Erythroblast (primary cell): ENCODE results near the gene NFE2L3.
"Not testable (repeated sequence)": the region's sequence is repeated elsewhere in the genome, so short reads cannot be mapped to it uniquely, and the experiment has no call there.

ENCODE experiments used
- DNase-seq, 2 experiments: peaks; one replicate each; lab custom pipeline; 2025; lab: John Stamatoyannopoulos, UW
- GATA1 ChIP-seq: IDR thresholded peaks from 2 replicates; pipeline ENCODE4 v1.6.1; 2011; ENCODE audit warnings: low read depth, mild to moderate bottlenecking, control low read depth, low read length, moderate library complexity
- POLR2A ChIP-seq: IDR thresholded peaks from 2 replicates; pipeline ENCODE4 v1.6.1; 2011; ENCODE audit warnings: mild to moderate bottlenecking, low read length

Gene NFE2L3

DNA sequence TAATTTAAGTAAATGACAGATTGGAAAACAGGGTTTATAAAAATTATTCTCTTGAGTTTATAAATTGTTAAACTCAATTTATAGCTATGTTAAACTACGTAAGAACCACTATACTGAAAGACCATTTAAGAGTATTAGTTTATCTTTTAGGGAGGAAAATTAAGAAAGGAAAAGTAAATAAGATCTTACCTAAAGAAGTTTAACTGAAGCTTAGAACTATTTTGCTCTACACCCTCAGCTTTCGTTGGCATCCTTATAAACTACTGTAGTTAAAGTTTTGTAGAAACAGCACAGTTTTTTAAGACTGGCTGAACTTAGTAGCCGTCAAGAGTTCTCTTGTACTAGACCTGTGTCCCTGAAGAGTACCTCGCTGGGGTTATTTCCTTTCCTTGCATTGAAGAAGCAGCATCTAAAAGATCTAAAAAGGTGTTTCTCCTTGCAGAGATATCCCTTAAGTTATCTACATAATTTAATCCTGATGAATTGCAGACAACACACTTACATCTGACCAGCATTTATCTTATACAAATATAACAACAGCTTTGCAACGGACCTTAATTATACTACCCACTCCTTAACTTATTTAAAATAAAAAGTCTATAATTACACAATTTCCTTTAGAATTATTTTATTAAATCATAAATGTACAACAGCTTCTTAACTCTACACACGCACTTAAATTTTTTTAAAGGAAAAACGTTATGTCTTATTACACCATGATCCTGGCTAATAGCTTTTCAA lies 39.4 kb downstream of the NFE2L3 start:
- no peak for DNase-seq
- TF ChIP-seq GATA1 (no peak), POLR2A (no peak)

DNA sequence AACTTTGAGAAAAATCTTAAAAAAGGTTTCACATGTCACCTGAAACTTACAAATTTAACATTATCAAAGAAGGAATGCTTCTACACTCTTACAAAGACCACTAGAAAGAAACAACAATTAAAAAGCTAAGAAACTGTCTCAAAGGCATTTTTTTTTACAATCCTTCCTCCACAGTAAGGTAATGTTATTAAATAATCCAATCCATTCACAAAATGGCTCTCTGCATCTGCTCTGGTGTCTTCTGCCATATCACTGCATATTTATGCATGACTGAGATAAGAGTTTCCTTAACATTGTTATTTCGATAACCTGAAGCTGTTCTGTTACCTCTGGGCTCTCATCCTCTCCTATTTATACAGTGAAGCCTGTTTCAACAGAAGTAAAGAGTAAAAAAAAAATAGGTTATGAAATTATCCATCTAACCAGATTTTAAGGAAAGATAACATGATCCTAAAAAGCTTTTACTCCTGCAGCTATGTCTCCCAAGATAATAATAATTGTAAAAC lies 40.0 kb downstream of the NFE2L3 start:
- TF ChIP-seq POLR2A (peak; percentile 29), GATA1 (no peak)
- no peak for DNase-seq

- no peak for DNase-seq
- TF ChIP-seq GATA1, result no peak
- TF ChIP-seq POLR2A, result no peak
Measured at GRCh38 chr7:26192485-26193087, 40.6 kb downstream of the NFE2L3 start.

DNA sequence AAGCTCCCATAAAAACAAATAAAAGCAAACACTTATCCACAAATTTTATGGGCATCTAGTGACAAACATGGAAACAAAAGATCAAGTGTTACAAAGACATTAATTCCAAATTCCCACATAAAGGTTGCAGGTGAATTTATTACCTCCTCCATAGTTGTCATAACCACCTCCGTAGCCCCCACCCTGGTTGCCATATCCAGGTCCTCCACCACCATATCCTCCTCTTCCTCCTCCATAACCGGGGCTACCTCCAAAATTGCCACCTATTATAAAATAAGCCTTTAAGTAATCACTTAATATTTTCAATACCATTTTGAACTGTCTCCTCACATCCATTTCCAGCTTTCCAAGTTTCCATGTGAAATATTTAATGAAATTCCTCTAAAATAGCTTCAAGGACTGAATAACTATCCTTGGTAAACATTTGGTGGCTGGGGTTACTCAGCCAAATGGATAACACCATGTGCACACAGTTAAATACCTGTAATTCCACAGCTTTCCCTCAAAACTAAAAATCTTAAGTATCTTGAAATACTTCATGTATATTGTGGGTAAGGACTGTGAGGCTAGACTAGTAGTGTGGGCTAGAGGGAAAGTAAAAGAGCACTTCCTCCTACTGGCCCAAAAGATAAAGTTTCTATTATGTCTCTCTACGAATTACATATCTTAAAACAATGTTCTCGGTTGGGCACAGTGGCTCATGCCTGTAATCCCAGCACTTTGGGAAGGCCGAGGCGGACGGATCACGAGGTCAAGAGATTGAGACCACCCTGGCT lies 41.6 kb downstream of the NFE2L3 start:
- TF ChIP-seq GATA1 (no peak), POLR2A (no peak)
- no peak for DNase-seq

GRCh38 chr7:26194764-26195163 lies 42.8 kb downstream of the NFE2L3 start:
- DNase-seq, result not testable (repeated sequence)

DNA sequence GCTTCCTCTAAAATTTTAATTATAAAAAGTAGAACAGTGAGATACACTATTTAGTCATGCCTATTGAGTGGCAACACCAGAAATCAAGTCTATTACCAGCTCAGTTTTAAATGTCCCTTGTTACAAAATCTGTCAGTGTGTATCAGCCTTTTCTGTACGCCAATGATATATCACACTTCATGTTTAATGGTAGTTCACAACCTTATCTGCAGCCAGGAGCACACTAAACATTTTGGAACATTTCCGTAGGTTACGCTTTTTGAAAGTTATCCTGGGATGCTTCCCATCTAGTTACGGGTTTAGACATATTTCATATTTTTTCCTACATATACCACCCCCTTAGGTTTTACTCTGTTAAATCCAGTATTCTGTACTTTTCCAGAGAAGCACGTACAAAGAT lies 43.2 kb downstream of the NFE2L3 start:
- TF ChIP-seq GATA1, result no peak
- DNase-seq, result no peak

- no peak for DNase-seq
- TF ChIP-seq POLR2A, result no peak
- TF ChIP-seq GATA1, result no peak
Measured at GRCh38 chr7:26195867-26196657, 44.1 kb downstream of the NFE2L3 start.

GRCh38 chr7:26197153-26198115 lies 45.4 kb downstream of the NFE2L3 start:
- DNase-seq, result no peak
- no peak for TF ChIP-seq POLR2A
- TF ChIP-seq GATA1, result no peak

GRCh38 chr7:26198133-26198780 lies 46.3 kb downstream of the NFE2L3 start:
- DNase-seq, result peak; percentile 60 to 75
- TF ChIP-seq GATA1, result no peak
- no peak for TF ChIP-seq POLR2A

- TF ChIP-seq POLR2A, result no peak
- DNase-seq, result no peak
Measured at GRCh38 chr7:26198781-26199169, 46.8 kb downstream of the NFE2L3 start.

GRCh38 chr7:26199301-26200037 lies 47.5 kb downstream of the NFE2L3 start:
- TF ChIP-seq POLR2A (no peak), GATA1 (no peak)
- peak; percentile 72 to 89 for DNase-seq

- DNase-seq, result peak; percentile 82 to 90
- TF ChIP-seq POLR2A, result no peak
- TF ChIP-seq GATA1, result no peak
Measured at GRCh38 chr7:26200038-26200443, 48.0 kb downstream of the NFE2L3 start.
